ENCODE data around the gene SLC28A1.
A peak's percentile ranks its signal among the peaks of the same experiment; 100 is the strongest.

Gene SLC28A1

DNA sequence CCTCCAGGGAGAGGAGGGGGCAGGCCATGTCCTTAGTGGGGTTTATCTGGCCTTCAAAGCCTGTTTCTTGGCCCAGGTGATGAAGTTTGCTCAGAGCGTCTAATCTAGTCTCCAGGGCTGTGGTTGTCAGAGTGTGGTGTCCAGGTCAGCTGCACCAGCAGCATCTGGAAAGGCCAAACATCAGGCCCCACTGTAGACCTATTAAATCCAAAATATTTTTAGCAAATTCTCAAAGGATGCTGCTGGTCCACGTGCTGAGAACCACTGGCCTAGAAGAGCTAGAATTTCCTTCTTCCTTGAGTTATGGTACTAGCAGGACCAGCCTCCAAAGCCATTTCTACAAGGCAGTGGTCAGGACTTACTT lies 28.9 kb downstream of the SLC28A1 start:
- no peak for DNase-seq (ENCODE audit: low read depth)
- TF ChIP-seq, protein P1, sequence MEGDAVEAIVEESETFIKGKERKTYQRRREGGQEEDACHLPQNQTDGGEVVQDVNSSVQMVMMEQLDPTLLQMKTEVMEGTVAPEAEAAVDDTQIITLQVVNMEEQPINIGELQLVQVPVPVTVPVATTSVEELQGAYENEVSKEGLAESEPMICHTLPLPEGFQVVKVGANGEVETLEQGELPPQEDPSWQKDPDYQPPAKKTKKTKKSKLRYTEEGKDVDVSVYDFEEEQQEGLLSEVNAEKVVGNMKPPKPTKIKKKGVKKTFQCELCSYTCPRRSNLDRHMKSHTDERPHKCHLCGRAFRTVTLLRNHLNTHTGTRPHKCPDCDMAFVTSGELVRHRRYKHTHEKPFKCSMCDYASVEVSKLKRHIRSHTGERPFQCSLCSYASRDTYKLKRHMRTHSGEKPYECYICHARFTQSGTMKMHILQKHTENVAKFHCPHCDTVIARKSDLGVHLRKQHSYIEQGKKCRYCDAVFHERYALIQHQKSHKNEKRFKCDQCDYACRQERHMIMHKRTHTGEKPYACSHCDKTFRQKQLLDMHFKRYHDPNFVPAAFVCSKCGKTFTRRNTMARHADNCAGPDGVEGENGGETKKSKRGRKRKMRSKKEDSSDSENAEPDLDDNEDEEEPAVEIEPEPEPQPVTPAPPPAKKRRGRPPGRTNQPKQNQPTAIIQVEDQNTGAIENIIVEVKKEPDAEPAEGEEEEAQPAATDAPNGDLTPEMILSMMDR (IDR thresholded peaks at IDR 0.05; ENCODE audit: insufficient read depth, low read depth, low read length, missing control alignments) = no peak
- no peak overlapping the region for H3K4me3 ChIP-seq (ENCODE audit: low read depth, low read length)

DNA sequence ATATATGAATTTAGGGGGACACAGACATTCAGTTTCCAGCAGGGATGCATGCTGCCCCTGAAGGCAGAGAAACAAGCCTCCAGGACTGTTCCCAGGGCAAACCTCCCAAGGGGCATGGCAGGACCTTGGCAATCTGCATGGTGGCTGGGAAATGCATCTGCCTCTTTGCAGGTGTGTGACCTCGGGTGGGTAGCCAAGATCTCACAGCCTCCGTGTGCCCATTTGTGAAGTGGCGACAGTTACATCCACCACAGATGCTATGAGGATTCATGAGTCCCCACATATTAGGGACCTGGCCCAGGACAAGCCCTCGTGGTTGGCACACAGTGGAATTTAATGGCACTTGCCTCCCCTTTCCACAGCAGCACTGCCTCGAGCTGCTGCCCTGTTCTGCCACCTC lies 29.9 kb downstream of the SLC28A1 start:
- H3K4me3 ChIP-seq (ENCODE audit: low read depth, low read length) = peak overlapping the region; percentile 43
- TF ChIP-seq, protein P1 (IDR thresholded peaks at IDR 0.05; ENCODE audit: insufficient read depth, low read depth, low read length, missing control alignments) = no peak
- no peak for DNase-seq (ENCODE audit: low read depth)

DNA sequence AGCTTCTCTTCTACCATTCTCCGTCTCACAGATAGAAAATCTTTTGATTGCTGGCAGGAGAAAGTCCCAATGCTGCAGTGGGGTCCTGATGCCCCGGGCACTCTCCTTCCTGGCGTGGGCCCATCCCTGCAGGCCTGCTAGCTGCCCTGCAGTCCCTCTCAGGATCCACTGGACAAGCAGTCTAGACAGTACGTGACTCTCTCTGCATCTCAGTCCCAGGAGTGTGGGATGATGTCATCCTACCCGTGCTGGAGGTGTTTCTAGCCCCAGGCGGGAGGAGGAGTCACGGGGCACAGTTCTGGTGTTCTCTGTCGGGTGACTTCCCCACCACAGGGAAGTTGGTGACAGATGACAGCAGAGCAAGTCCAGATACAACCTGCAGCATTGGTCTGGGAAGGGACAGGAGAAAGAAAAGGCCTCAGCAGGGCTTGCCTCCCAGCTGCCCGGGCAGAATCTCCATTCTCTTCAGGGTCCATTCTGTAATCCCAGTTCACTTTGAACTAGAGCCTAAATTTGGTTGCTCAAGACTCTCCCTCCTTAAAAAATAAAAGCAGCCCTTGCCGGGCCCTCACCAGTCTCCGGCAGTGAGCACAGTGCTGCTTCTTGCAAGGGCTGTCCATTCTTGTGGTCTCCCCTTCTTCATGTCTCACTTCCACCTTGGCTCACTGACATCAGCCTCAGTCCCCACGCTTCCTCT lies 30.6 kb downstream of the SLC28A1 start:
- peak; percentile 63 for DNase-seq (ENCODE audit: low read depth)
- peak overlapping the region; percentile 43 for H3K4me3 ChIP-seq (ENCODE audit: low read depth, low read length)

DNA sequence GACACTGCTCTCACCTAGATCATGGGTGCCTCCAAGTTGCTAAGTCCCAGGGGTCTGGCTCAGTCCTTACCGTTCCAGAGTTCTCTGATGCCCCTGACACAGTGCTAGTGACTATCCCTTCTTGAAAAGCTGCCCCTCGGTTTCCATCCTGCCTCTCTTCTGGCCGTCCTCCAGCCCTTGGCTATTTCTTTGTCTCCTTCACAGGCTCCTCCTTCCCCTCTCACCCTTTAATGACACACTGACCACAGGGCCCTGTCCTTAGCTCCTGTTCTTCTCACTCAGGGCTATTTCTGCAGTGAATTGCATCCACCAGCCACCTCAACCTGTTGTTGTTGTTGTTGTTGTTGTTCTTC lies 31.1 kb downstream of the SLC28A1 start:
- DNase-seq (ENCODE audit: low read depth) = no peak
- H3K4me3 ChIP-seq (ENCODE audit: low read depth, low read length) = no peak overlapping the region
- TF ChIP-seq, protein P1 (IDR thresholded peaks at IDR 0.05; ENCODE audit: insufficient read depth, low read depth, low read length, missing control alignments) = no peak

More for the DNA sequence above, 30.6 kb downstream of the SLC28A1 start:
- TF ChIP-seq, protein P1 (IDR thresholded peaks at IDR 0.05; ENCODE audit: insufficient read depth, low read depth, low read length, missing control alignments) = no peak

DNA sequence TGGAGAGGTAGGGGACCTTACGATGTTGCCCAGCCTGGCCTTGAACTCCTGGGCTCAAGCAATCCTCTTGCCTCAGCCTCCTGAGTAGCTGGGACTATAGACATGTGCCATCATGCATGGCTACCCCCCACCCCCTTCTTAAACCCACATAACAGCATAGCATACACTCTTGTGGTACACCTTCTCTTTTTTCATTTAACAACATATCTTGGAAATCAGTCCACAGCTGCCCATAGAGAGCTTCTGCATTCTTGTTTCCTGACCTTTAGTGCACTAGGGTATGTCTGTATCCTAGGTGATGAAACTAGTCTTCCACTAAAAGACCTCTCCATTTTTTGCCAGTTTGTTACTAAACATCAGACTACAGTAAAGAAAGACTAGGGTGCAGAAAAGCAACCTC lies 33.0 kb downstream of the SLC28A1 start:
- TF ChIP-seq, protein P1 (IDR thresholded peaks at IDR 0.05; ENCODE audit: insufficient read depth, low read depth, low read length, missing control alignments) = no peak
- no peak overlapping the region for H3K4me3 ChIP-seq (ENCODE audit: low read depth, low read length)
- no peak for DNase-seq (ENCODE audit: low read depth)

DNA sequence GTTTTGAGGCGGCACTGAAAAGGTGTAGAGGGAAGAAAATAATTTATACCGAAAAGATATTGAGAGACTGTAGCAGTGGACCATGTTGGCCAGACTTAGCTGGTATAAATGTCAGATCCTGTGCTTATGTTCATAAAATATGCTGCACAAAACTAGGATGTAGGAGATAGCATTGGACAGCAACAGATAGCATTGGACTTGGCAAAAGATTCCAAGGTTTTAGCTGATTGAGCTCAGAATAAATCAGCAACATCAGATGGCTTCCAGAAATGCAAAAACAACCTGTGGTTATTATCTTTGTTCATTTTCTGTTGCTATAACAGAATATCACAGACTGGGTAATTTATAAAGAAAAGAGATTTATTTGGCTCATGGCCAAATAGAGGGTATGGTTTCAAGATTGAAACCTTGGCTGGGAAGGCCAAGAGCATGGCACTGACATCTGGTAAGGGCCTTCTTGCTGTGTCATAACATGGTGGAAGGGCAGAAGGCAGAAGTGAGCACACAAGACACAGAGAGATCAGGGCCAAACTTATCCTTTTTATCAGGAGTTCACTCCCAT lies 34.7 kb downstream of the SLC28A1 start:
- TF ChIP-seq, protein P1 (IDR thresholded peaks at IDR 0.05; ENCODE audit: insufficient read depth, low read depth, low read length, missing control alignments) = no peak
- no peak overlapping the region for H3K4me3 ChIP-seq (ENCODE audit: low read depth, low read length)
- DNase-seq (ENCODE audit: low read depth) = no peak

DNA sequence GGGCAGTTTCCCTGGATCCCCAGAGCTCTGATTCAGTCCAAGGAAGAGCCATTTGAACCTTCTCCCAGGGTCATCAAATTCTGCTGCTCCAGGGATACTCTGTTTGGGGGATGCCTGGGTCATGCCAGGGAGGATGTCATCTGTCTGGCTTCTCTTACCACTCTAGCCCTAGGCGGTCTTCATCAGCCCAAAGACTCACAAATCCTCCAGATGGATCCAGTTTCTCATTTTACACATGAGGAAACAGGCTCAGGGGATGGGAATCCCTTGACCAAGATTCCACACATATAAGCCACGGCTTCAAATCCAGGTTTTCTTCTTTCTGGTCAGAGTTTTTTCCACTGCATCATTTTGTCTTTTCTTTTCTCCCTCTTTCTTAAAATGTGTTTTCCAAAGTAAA lies 36.7 kb downstream of the SLC28A1 start:
- no peak for DNase-seq (ENCODE audit: low read depth)
- H3K4me3 ChIP-seq (ENCODE audit: low read depth, low read length) = no peak overlapping the region
- TF ChIP-seq, protein P1 (IDR thresholded peaks at IDR 0.05; ENCODE audit: insufficient read depth, low read depth, low read length, missing control alignments) = no peak
